Measurements from ENCODE around the gene SLC27A2. TPM values are rescaled to one million over a fixed set of nuclear protein-coding genes. Genes with fewer than 3 reads are reported as not detected.
"Not testable (repeated sequence)": the region's sequence is repeated elsewhere in the genome, so short reads cannot be mapped to it uniquely, and the experiment has no call there.

The SLC27A2 gene
- total RNA-seq, 3 donors from 2014 or later = 7.2 to 15.0 (median 14.4) TPM

DNA sequence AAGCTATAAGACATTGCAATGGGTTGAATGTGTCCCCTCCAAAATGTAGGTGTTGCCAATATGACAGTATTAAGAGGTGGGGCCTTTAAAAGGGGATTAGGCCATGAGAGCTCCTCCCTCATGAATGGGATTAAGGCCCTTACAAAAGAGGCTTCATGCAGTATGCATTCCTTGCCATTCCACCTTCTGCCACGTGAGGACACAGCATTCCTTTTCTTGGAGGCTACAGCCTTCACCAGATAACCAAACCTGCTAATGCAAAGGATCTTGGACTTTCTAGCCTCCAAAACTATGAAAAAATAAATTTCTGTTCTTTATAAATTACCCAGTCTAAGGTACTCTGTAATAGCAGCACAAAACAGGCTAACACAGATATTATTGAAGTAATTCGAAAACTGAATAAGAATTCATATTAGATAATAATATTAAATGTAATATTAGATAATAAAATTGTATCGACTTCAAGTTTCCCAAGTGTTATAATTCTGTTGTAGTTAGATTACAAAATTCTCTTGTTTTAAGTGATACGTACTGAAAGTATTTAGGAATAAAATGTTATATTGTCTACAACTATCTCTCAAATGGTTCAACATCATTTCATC is 33.5 kb upstream of the SLC27A2 start:
- no peaks in the 10 kb centered on the region for H3K9me3 Mint-ChIP-seq
- no peak overlapping the region for H3K4me3 Mint-ChIP-seq
- no peaks in the 10 kb centered on the region for H3K27me3 Mint-ChIP-seq (ENCODE audit: low read depth)
- no peaks in the 10 kb centered on the region for H3K4me1 Mint-ChIP-seq (ENCODE audit: low read depth)
- DNase-seq (no peak), ATAC-seq (no peak)
- H3K36me3 Mint-ChIP-seq (ENCODE audit: insufficient read depth) = no peaks in the 10 kb centered on the region

DNA sequence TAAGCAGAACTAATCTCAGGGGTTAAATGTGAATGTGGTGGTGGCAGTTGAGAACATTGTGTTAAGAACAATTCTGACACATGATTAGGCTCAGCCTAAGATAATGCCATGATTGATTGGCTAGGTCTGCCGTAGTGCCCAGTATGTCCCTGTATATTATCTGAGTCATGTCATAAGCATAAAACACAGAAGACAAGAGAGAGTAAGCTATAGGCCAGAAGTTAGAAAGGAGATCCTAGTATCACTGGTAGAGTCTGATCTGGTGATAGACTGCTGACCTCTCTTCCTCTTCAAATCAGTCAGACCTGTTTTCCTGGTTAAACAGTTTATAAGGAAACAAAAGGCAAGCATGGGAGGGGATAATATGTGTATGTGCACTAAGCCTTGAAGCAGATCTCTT is 32.9 kb upstream of the SLC27A2 start:
- H3K4me1 Mint-ChIP-seq (ENCODE audit: low read depth) = no peaks in the 10 kb centered on the region
- DNase-seq = no peak
- no peaks in the 10 kb centered on the region for H3K27me3 Mint-ChIP-seq (ENCODE audit: low read depth)
- no peaks in the 10 kb centered on the region for H3K36me3 Mint-ChIP-seq (ENCODE audit: insufficient read depth)
- no peak overlapping the region for H3K4me3 Mint-ChIP-seq
- no peaks in the 10 kb centered on the region for H3K9me3 Mint-ChIP-seq
- ATAC-seq = no peak

DNA sequence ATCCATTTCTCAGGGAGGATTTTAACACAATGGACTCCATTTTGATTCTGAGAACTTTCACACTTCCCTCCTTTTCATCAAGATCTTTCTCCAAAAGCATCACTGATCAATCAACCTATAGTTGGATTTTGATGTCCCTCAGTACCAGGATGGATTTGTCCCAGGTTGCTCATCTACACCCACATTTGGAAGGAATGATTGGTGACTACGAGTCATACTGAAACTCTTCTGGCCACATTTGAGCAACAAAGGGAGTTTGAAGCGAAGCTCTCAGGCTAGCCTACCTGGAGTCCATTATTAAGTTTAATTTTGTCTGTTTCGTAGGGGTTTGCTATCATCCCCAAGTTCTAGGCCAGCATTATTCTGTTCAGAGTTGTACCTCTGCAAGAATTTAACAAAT is 31.6 kb upstream of the SLC27A2 start:
- ATAC-seq (no peak), DNase-seq (no peak)
- no peaks in the 10 kb centered on the region for H3K4me1 Mint-ChIP-seq (ENCODE audit: low read depth)
- H3K27me3 Mint-ChIP-seq (ENCODE audit: low read depth) = no peaks in the 10 kb centered on the region
- no peaks in the 10 kb centered on the region for H3K36me3 Mint-ChIP-seq (ENCODE audit: insufficient read depth)
- H3K4me3 Mint-ChIP-seq = no peak overlapping the region
- H3K9me3 Mint-ChIP-seq = no peaks in the 10 kb centered on the region

DNA sequence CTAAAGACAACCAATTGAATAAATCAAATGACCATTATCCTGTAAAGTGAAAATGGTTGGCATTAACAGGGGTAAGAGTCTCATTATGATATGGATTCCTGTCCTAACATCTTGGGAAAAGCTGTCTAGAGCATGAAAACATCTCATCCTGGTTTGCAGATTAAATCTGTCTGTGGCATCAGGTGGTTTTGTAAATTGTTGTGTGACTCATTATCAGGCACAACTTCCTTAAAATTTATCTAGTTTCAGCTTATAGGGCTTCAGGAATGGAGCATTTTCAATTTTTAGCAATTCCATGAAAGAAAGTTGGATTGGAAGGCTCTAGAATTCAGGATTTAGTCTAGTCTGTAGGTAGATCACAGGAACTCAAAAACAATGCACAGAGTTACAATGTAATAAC is 31.1 kb upstream of the SLC27A2 start:
- H3K27me3 Mint-ChIP-seq (ENCODE audit: low read depth) = no peaks in the 10 kb centered on the region
- no peaks in the 10 kb centered on the region for H3K36me3 Mint-ChIP-seq (ENCODE audit: insufficient read depth)
- no peak for ATAC-seq
- no peaks in the 10 kb centered on the region for H3K9me3 Mint-ChIP-seq
- no peaks in the 10 kb centered on the region for H3K4me1 Mint-ChIP-seq (ENCODE audit: low read depth)
- no peak overlapping the region for H3K4me3 Mint-ChIP-seq
- DNase-seq = no peak

DNA sequence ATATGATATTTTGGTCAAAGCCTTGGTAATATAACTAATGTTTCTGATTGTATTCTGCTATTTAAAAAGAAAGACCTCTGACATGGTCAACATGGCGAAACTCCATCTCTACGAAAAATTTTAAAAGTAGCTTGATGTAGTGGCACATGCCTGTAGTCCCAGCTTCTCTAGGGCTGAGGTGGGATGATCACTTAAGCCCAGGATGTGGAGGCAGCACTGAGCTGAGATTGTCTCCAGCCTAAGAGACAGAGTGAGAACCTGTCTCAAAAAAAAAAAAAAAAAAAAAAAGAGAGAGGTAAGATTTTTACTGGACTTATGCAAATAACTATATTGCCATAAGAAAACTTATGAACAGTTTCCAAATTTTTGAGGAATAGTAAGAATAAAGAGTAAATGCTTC is 30.5 kb upstream of the SLC27A2 start:
- Mint-ChIP-seq H3K9me3 (peaks cover 4% of the 10 kb centered on the region), H3K36me3 (ENCODE audit: insufficient read depth) (no peaks in the 10 kb centered on the region), H3K4me3 (no peak overlapping the region), H3K27me3 (ENCODE audit: low read depth) (no peaks in the 10 kb centered on the region), H3K4me1 (ENCODE audit: low read depth) (no peaks in the 10 kb centered on the region)
- no peak for ATAC-seq
- DNase-seq = no peak

DNA sequence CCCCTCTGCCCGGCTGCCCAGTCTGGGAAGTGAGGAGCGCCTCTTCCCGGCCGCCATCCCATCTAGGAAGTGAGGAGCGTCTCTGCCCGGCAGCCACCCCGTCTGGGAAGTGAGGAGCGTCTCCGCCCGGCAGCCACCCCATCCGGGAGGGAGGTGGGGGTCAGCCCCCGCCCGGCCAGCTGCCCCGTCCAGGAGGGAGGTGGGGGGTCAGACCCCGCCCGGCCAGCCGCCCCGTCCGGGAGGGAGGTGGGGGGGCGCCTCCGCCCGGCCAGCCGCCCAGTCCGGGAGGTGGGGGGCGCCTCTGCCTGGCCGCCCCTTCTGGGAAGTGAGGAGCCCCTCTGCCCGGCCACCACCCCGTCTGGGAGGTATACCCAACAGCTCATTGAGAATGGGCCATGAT is 23.8 kb upstream of the SLC27A2 start:
- not testable (repeated sequence) for H3K27me3 Mint-ChIP-seq (ENCODE audit: low read depth); ATAC-seq; DNase-seq; H3K4me1 Mint-ChIP-seq (ENCODE audit: low read depth); H3K36me3 Mint-ChIP-seq (ENCODE audit: insufficient read depth); H3K4me3 Mint-ChIP-seq
- H3K9me3 Mint-ChIP-seq = peaks cover 11% of the 10 kb centered on the region

DNA sequence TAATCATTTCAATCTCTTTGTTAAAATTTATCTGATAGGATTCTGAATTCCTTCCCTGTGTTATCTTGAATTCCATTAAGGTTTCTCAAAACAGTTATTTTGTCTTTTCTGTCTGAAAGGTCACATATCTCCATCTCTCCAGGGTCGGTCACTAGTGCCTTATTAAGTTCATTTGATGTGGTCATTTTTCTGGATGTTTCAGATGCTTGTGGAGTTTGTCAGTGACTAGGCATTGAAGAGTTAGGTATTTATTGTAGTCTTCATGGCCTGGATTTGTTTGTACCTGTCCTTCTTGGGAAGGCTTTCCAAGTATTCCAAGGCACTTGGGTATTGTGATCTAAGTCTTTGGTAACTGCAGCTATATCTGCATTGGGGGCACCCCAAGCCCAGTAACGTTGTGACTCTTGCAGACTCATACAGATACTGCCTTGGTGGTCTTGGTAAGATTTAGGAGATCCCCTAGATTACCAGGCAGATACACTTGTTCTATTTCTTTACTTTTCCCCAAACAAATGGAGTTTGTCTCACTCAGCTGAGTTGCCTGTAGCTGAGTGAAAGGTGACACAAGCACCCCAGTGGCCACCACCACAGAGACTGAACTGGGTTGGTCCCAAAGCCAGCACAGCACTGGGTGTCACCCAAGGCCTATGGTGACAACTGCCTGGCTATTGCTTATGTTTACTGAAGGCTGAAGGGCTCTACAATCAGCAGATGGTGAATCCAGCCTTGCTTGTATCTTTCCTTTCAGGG is 18.9 kb upstream of the SLC27A2 start:
- no peak for ATAC-seq
- peaks cover 23% of the 10 kb centered on the region for H3K27me3 Mint-ChIP-seq (ENCODE audit: low read depth)
- H3K4me3 Mint-ChIP-seq = no peak overlapping the region

DNA sequence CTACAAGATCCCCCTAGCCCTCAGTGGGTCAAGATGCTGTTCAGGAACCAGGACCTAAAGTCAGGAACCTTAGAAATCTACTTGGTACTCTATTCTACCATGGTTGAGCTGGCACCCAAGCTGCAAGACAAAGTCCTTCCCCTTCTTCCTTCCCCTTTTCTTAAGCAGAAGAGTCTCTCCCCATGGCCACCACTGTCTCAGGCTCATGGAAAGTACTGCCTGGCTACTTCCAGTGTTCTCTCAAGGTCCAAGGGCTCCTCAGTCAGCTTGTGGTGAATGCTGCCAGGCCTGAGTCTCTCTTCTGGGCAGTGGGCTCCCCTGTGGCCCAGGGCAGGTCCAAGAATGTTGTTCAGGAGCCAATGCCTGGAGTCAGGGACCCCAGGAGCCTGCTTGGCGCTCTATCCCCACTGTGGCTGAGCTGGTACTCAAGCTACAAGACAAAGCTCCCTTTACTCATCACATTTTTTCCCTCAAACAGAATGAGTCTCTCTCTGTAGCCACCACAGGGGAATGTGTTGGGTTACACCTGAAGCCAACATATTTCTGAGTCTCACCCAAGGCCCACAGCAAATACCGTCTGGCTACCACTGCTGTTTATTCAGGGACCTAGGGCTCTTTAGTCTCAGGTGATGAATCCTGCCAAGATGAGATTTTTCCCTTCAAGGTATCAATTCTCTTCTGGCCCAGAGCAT is 18.1 kb upstream of the SLC27A2 start:
- Mint-ChIP-seq H3K36me3 (ENCODE audit: insufficient read depth) (no peaks in the 10 kb centered on the region), H3K9me3 (no peaks in the 10 kb centered on the region), H3K4me3 (no peak overlapping the region), H3K27me3 (ENCODE audit: low read depth) (peaks cover 26% of the 10 kb centered on the region), H3K4me1 (ENCODE audit: low read depth) (peaks cover 2% of the 10 kb centered on the region)
- DNase-seq (no peak), ATAC-seq (no peak)

More for the DNA sequence above, 18.9 kb upstream of the SLC27A2 start:
- Mint-ChIP-seq H3K36me3 (ENCODE audit: insufficient read depth) (no peaks in the 10 kb centered on the region), H3K4me1 (ENCODE audit: low read depth) (peaks cover 2% of the 10 kb centered on the region), H3K9me3 (no peaks in the 10 kb centered on the region)
- no peak for DNase-seq

DNA sequence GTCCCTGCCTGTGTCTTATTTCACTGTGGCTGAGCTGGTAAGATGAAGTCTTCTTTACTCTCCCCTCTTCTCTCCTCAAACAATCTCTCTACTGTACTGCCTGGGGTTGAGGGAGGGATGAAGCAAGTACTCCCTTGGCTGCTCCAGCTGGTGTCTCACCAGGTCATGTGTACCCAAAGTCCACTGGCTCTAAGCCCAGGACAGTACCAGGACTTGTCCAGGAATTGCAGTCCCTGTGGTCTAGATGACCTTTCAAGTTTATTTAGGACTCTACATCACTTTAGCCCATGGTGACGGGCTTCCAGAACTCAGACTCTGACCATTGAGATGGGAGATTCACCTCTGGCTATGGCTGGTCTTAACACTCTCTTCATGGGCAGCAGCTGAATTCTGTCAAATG is 17.5 kb upstream of the SLC27A2 start:
- Mint-ChIP-seq H3K4me3 (no peak overlapping the region), H3K36me3 (ENCODE audit: insufficient read depth) (no peaks in the 10 kb centered on the region), H3K27me3 (ENCODE audit: low read depth) (peaks cover 26% of the 10 kb centered on the region), H3K4me1 (ENCODE audit: low read depth) (peaks cover 2% of the 10 kb centered on the region), H3K9me3 (no peaks in the 10 kb centered on the region)
- ATAC-seq (no peak), DNase-seq (no peak)

DNA sequence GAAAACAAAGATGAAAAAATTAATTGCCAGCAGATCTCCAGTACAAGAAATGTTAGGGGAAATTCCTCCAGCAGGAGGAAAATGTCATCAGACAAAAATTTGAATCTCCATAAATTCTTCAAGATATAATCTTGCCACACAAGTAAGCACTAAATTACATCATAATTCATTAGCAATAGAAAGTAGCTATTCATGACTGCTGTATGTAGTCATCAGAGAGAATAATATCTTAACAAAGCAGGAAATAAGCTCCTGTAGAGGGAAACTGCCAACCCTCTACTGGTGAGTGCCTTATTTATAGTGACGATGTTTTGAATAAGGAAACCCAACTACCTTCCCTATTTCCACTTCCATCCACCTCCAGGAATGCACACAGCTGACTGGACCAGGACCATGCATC is 15.8 kb upstream of the SLC27A2 start:
- ATAC-seq (no peak), DNase-seq (no peak)
- no peaks in the 10 kb centered on the region for H3K36me3 Mint-ChIP-seq (ENCODE audit: insufficient read depth)
- no peaks in the 10 kb centered on the region for H3K9me3 Mint-ChIP-seq
- H3K27me3 Mint-ChIP-seq (ENCODE audit: low read depth) = peaks cover 26% of the 10 kb centered on the region
- no peak overlapping the region for H3K4me3 Mint-ChIP-seq
- peaks cover 2% of the 10 kb centered on the region for H3K4me1 Mint-ChIP-seq (ENCODE audit: low read depth)

DNA sequence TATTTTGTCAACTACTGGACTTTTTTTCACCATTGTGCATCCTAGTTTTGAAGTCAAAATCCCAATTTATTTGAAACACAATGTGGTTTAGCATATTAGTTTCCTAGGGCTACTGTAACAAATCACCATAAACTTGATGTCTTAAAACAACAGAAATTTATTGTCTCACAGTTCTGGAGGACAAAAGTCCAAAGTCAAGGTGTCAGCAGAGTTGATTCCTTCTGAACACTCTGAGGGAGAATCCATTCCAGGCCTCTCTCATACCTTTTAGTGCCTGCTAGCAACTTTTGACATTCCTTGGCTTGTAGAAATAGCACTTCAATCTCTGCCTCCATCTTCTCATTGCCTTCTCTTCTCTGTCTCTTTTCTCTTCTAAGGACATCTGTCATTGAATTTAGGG is 14.9 kb upstream of the SLC27A2 start:
- ATAC-seq (no peak), DNase-seq (no peak)
- peaks cover 25% of the 10 kb centered on the region for H3K27me3 Mint-ChIP-seq (ENCODE audit: low read depth)
- peaks cover 6% of the 10 kb centered on the region for H3K9me3 Mint-ChIP-seq
- H3K4me3 Mint-ChIP-seq = no peak overlapping the region
- H3K4me1 Mint-ChIP-seq (ENCODE audit: low read depth) = peaks cover 2% of the 10 kb centered on the region
- no peaks in the 10 kb centered on the region for H3K36me3 Mint-ChIP-seq (ENCODE audit: insufficient read depth)

DNA sequence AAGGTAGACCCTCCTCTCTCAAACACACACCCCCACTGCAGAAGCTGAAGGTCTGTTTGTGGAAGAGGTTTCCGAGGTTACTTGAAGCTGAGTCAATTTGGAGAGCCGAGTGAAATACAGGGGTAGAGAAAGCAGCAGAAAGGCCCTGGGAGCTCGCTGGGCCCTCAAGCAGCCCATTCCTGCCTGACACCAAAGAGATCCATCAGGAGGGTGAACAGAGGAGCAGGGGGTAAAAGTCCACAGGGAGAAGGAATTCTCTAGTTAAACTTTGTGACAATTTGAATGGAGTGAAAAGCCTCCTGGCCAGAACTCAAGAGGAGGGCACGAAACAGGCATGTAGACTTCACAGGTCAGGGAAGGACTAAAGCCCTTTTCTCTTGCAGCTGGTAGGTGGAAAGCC is 13.6 kb upstream of the SLC27A2 start:
- peaks cover 2% of the 10 kb centered on the region for H3K4me1 Mint-ChIP-seq (ENCODE audit: low read depth)
- peaks cover 17% of the 10 kb centered on the region for H3K27me3 Mint-ChIP-seq (ENCODE audit: low read depth)
- H3K4me3 Mint-ChIP-seq = no peak overlapping the region
- H3K36me3 Mint-ChIP-seq (ENCODE audit: insufficient read depth) = no peaks in the 10 kb centered on the region
- H3K9me3 Mint-ChIP-seq = peaks cover 6% of the 10 kb centered on the region
- DNase-seq (no peak), ATAC-seq (no peak)

DNA sequence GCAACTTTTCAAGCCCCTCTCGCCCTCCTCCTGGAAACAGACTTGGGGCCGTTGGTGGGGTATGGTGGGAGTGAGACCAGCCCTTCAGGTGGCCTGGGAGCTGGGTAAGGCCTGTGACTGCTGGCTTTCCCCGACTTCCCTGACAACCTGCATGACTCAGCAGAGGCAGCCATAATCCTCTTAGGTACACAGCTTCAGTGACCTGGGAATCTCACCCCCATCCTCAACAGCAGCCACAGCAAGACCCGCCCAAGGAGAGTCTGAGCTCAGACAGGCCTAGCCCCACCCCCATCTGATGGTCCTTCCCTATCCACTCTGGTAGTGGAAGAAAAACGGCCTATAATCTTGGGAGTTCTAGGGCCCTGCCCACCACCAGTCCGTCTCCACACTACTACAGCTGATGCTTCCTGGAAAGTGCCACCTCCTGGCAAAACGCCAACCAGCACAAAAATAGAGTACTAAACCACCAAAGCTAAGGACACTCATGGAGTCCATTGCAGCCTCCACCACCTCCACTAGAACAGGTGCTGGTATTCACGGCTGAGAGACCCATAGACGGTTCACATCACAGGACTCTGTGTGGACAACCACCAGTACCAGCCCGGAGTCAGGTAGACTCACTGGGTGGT is 13.1 kb upstream of the SLC27A2 start:
- no peaks in the 10 kb centered on the region for H3K36me3 Mint-ChIP-seq (ENCODE audit: insufficient read depth)
- no peak overlapping the region for H3K4me3 Mint-ChIP-seq
- peaks cover 21% of the 10 kb centered on the region for H3K27me3 Mint-ChIP-seq (ENCODE audit: low read depth)
- DNase-seq (no peak), ATAC-seq (no peak)
- H3K4me1 Mint-ChIP-seq (ENCODE audit: low read depth) = peaks cover 2% of the 10 kb centered on the region
- H3K9me3 Mint-ChIP-seq = peaks cover 6% of the 10 kb centered on the region

DNA sequence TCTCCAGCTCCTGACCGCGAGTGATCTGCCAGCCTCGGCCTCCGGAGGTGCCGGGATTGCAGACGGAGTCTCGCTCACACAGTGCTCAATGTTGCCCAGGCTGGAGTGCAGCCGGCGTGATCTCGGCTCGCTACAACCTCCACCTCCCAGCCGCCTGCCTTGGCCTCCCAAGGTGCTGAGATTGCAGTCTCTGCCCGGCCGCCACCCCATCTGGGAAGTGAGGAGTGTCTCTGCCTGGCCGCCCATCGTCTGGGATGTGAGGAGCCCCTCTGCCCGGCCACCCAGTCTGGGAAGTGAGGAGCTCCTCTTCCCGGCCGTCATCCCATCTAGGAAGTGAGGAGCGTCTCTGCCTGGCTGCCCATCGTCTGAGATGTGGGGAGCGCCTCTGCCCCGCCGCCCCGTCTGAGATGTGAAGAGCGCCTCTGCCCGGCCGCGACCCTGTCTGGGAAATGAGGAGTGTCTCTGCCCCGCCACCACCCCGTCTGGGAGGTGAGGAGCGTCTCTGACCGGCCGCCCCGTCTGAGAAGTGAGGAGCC is 9.6 kb upstream of the SLC27A2 start:
- not testable (repeated sequence) for DNase-seq; H3K36me3 Mint-ChIP-seq (ENCODE audit: insufficient read depth); H3K4me1 Mint-ChIP-seq (ENCODE audit: low read depth); ATAC-seq; H3K4me3 Mint-ChIP-seq; H3K9me3 Mint-ChIP-seq
- peaks cover 20% of the 10 kb centered on the region for H3K27me3 Mint-ChIP-seq (ENCODE audit: low read depth)

Measured in activated T-cell treated with anti-CD3 and anti-CD28 coated beads, Interleukin-2, amount 50 U/mL, for 4 hours (primary cell).